HEK293 (cell line): ENCODE data around the gene VMAC.

ENCODE experiments used
- CTCF ChIP-seq: fragments of 450-650 bp; formaldehyde crosslinking; IDR thresholded peaks from 2 replicates; pipeline ENCODE4 v1.5.1; 2016; ENCODE audit warnings: missing biosample characterization, missing genetic modification characterization
- HOXA7 ChIP-seq: sonication (generic); formaldehyde crosslinking; IDR thresholded peaks from 2 replicates; pipeline ENCODE4 v1.8.1; 2022; ENCODE audit warnings: missing genetic modification reagents, borderline replicate concordance
- ZFP3 ChIP-seq: fragments of 450-650 bp; formaldehyde crosslinking; IDR thresholded peaks from 2 replicates; pipeline ENCODE4 v1.5.1; 2016; ENCODE audit warnings: low read depth, missing biosample characterization, missing genetic modification characterization
- ZNF513 ChIP-seq: fragments of 450-650 bp; IDR thresholded peaks from 2 replicates; pipeline ENCODE4 v1.5.1; 2018; ENCODE audit warnings: missing biosample characterization, missing genetic modification characterization

GRCh38 chr19:5934774-5935472 lies 30.3 kb downstream of the VMAC start:
- TF ChIP-seq ZFP3 (tag by site-specific recombination) (no peak), ZNF513 (tag by site-specific recombination) (no peak), HOXA7 (CRISPR knock-in tag) (no peak), CTCF (no peak)
